ENCODE measurements around the gene ZNF667. TPM values are rescaled to one million over a fixed set of nuclear protein-coding genes. Genes with fewer than 3 reads are reported as not detected.

Gene ZNF667
- total RNA-seq, 4 donors from 2014 or later: 2.5 to 6.3 (median 5.0) TPM

- Histone ChIP-seq H3K27ac (no peak overlapping the region), H3K36me3 (peaks cover 21% of the 10 kb centered on the region), H3K4me1 (no peaks in the 10 kb centered on the region), H3K9me3 (peaks cover 36% of the 10 kb centered on the region), H3K4me3 (no peak overlapping the region), H3K27me3 (no peaks in the 10 kb centered on the region)
- TF ChIP-seq, protein P1, sequence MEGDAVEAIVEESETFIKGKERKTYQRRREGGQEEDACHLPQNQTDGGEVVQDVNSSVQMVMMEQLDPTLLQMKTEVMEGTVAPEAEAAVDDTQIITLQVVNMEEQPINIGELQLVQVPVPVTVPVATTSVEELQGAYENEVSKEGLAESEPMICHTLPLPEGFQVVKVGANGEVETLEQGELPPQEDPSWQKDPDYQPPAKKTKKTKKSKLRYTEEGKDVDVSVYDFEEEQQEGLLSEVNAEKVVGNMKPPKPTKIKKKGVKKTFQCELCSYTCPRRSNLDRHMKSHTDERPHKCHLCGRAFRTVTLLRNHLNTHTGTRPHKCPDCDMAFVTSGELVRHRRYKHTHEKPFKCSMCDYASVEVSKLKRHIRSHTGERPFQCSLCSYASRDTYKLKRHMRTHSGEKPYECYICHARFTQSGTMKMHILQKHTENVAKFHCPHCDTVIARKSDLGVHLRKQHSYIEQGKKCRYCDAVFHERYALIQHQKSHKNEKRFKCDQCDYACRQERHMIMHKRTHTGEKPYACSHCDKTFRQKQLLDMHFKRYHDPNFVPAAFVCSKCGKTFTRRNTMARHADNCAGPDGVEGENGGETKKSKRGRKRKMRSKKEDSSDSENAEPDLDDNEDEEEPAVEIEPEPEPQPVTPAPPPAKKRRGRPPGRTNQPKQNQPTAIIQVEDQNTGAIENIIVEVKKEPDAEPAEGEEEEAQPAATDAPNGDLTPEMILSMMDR (IDR thresholded peaks at IDR 0.05): no peak
- TF ChIP-seq POLR2A (IDR thresholded peaks at IDR 0.05): no peak
- no peak for TF ChIP-seq POLR2AphosphoS5 (IDR thresholded peaks at IDR 0.05)
- no peak for TF ChIP-seq EP300 (IDR thresholded peaks at IDR 0.05)
- WGBS: 80% methylated on average over 3 of the region's 3 CpGs
- DNase-seq (ENCODE audit: low spot score in 2 of 2): no peak
These were observed 14.3 kb upstream of the ZNF667 start for GRCh38 chr19:56491399-56491798.

DNA sequence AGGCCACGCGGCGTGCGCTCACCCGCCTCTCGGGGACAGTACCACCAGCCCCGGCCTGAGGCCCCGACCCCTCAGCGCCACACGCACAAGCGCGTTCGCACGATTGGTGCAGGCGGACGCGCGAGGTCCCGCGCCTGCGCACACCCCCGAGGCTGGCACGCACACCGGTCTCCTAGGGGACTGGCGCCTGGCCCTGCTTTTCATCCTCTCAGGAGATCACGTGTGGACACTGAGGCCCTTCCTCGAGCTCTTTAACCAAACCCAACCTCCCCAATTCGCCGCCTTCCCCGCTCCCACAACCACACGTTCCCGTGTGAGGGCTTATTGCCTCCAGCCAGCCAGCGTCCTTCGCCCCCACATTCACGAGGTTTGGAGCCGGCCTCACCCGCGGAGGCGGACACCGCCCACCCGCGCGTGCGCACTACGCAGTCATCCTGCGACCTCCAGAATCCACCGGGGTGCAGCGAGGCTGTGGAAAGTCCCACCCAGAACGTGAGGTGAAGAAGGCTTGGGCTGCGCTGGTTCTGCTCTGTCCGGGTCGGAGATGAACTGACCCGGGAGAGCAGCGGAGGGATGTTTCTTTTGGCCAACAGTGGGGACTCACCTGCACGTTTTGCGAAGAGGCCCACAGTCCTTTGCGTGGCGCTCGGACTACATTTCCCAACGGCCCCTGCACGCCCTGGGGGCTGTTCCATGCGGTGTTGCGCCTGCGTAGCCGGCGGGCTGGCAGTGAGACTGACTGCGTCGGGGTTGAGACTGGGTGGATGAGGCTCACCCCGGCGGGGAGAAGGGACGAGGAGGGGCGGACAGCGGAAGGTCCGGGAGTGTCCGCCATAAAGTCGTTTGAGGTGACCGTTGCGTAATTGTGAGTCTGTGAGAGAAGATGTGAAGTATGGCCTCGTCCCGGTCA, 539 bp upstream of the ZNF667 start:
- Histone ChIP-seq H3K27ac (peak overlapping the region; percentile 74), H3K4me1 (peaks cover 26% of the 10 kb centered on the region), H3K27me3 (no peaks in the 10 kb centered on the region), H3K36me3 (no peaks in the 10 kb centered on the region), H3K9me3 (peaks cover 29% of the 10 kb centered on the region), H3K4me3 (peak overlapping the region; percentile 72)
- TF ChIP-seq POLR2AphosphoS5 (IDR thresholded peaks at IDR 0.05): peak in 1 of 3 donors; percentile 71
- TF ChIP-seq, protein P1 (IDR thresholded peaks at IDR 0.05): no peak
- peak; percentile 91 for DNase-seq (ENCODE audit: low spot score in 2 of 2)
- WGBS: 2% methylated on average over 17 of the region's 80 CpGs

GRCh38 chr19:56476093-56476492, 1.1 kb downstream of the ZNF667 start:
- TF ChIP-seq POLR2AphosphoS5 (IDR thresholded peaks at IDR 0.05) (no peak), POLR2A (IDR thresholded peaks at IDR 0.05) (no peak), EP300 (IDR thresholded peaks at IDR 0.05) (no peak)
- TF ChIP-seq, protein P1 (IDR thresholded peaks at IDR 0.05): no peak
- 85% methylated on average over 10 of the region's 10 CpGs for WGBS
- H3K9me3 ChIP-seq: peaks cover 31% of the 10 kb centered on the region
- DNase-seq (ENCODE audit: low spot score in 2 of 2): no peak
- H3K36me3 ChIP-seq: peaks cover 13% of the 10 kb centered on the region
- no peak overlapping the region for H3K4me3 ChIP-seq
- H3K27ac ChIP-seq: no peak overlapping the region
- H3K4me1 ChIP-seq: peaks cover 26% of the 10 kb centered on the region
- no peaks in the 10 kb centered on the region for H3K27me3 ChIP-seq

GRCh38 chr19:56474308-56474707, 2.8 kb downstream of the ZNF667 start:
- WGBS: 50% methylated on average over 1 of the region's 3 CpGs
- TF ChIP-seq POLR2A (IDR thresholded peaks at IDR 0.05) (no peak), EP300 (IDR thresholded peaks at IDR 0.05) (no peak)

GRCh38 chr19:56441206-56441792, 35.8 kb downstream of the ZNF667 start:
- Histone ChIP-seq H3K27ac (no peak overlapping the region), H3K4me3 (no peak overlapping the region), H3K9me3 (peaks cover 68% of the 10 kb centered on the region), H3K4me1 (no peaks in the 10 kb centered on the region), H3K36me3 (peaks cover 21% of the 10 kb centered on the region), H3K27me3 (no peaks in the 10 kb centered on the region)
- TF ChIP-seq EP300 (IDR thresholded peaks at IDR 0.05) (no peak), POLR2A (IDR thresholded peaks at IDR 0.05) (no peak), POLR2AphosphoS5 (IDR thresholded peaks at IDR 0.05) (no peak)
- TF ChIP-seq, protein P1 (IDR thresholded peaks at IDR 0.05): no peak
- WGBS: 96% methylated on average over 8 of the region's 8 CpGs
- DNase-seq (ENCODE audit: low spot score in 2 of 2): no peak

More at GRCh38 chr19:56474308-56474707, 2.8 kb downstream of the ZNF667 start:
- Histone ChIP-seq H3K36me3 (peaks cover 23% of the 10 kb centered on the region), H3K27ac (no peak overlapping the region), H3K4me3 (no peak overlapping the region), H3K9me3 (peaks cover 38% of the 10 kb centered on the region), H3K4me1 (peaks cover 26% of the 10 kb centered on the region), H3K27me3 (no peaks in the 10 kb centered on the region)
- DNase-seq (ENCODE audit: low spot score in 2 of 2): no peak

All from suprapubic skin (tissue), 4 donors.